Eye (tissue), 1 donor: ENCODE results near the gene COPS7A.

ENCODE experiments used
- DNase-seq: peaks from one replicate; pipeline ENCODE4 v3.0.0-alpha.2; 2015

COPS7A gene

GRCh38 chr12:6770600-6770999 lies 46.8 kb downstream of the COPS7A start:
- DNase-seq = no peak

- no peak for DNase-seq
Observed at GRCh38 chr12:6771091-6771495, 47.2 kb downstream of the COPS7A start.

GRCh38 chr12:6771509-6772330 lies 47.9 kb downstream of the COPS7A start:
- DNase-seq = no peak

GRCh38 chr12:6772331-6772695 lies 48.5 kb downstream of the COPS7A start, which contains the start of gene LAG3:
LAG3 (plus strand) TSS chr12:6772520; CDS start chr12:6772853, 333 bp downstream.
- DNase-seq = no peak

GRCh38 chr12:6772726-6773589 lies 49.1 kb downstream of the COPS7A start:
- no peak for DNase-seq

GRCh38 chr12:6773590-6774351 lies 49.9 kb downstream of the COPS7A start:
- peak; percentile 53 for DNase-seq

- DNase-seq = no peak
Observed at GRCh38 chr12:6774499-6775062, 50.7 kb downstream of the COPS7A start.

- no peak for DNase-seq
Observed at GRCh38 chr12:6775185-6776174, 51.6 kb downstream of the COPS7A start.

- no peak for DNase-seq
Observed at GRCh38 chr12:6777386-6777785, 53.5 kb downstream of the COPS7A start.

GRCh38 chr12:6778217-6778573 lies 54.3 kb downstream of the COPS7A start:
- DNase-seq = no peak

GRCh38 chr12:6778574-6779550 lies 55.0 kb downstream of the COPS7A start:
- DNase-seq = peak; percentile 99

GRCh38 chr12:6779708-6780432 lies 56.0 kb downstream of the COPS7A start:
- no peak for DNase-seq

GRCh38 chr12:6780573-6780972 lies 56.7 kb downstream of the COPS7A start:
- DNase-seq = no peak
